ENCODE measurements around the gene KCNJ4.
"Not testable (repeated sequence)": the region's sequence is repeated elsewhere in the genome, so short reads cannot be mapped to it uniquely, and the experiment has no call there.

KCNJ4 gene

DNA sequence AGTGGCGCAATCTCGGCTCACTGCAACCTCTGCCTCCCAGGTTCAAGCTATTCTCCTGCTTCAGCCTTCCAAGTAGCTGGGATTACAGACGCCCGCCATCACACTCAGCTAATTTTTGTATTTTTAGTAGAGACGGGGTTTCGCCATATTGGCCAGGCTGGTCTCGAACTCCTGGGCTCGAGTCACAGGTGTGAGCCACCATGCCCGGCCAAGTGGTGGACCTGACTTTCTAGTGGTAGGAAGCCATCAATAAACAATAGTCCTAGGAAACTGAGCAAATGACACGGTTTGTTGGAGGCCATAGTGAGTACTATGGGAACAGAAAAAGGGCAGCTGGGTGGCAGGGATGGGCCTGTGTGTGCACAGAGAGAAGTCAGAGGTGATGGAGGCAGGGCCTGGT is 15.2 kb upstream of the KCNJ4 start:
- not testable (repeated sequence) for DNase-seq

DNA sequence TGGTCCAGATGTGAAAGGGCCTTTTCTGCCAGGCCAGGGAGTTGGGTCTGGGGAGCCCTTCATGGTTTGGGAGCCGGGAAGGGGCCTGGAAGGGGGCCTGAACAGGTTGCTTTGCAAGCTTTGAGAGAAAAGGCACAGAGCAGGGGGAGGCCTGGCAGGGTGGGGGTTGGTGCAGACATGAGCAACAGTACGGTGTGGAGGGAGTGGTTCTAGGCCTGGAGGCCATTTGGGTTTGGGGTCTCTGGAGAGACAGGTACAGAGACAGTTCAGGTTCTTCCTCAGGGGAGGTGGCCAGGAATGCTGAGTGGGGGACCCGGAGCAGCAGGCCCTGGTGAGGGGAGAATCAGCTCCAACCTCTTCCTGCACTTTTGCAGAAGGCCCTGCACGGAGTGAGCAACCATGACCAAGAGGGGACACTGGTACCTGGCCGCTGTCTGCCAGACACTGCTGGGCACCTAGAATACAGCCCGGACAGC is 14.3 kb upstream of the KCNJ4 start:
- no peak for DNase-seq

DNA sequence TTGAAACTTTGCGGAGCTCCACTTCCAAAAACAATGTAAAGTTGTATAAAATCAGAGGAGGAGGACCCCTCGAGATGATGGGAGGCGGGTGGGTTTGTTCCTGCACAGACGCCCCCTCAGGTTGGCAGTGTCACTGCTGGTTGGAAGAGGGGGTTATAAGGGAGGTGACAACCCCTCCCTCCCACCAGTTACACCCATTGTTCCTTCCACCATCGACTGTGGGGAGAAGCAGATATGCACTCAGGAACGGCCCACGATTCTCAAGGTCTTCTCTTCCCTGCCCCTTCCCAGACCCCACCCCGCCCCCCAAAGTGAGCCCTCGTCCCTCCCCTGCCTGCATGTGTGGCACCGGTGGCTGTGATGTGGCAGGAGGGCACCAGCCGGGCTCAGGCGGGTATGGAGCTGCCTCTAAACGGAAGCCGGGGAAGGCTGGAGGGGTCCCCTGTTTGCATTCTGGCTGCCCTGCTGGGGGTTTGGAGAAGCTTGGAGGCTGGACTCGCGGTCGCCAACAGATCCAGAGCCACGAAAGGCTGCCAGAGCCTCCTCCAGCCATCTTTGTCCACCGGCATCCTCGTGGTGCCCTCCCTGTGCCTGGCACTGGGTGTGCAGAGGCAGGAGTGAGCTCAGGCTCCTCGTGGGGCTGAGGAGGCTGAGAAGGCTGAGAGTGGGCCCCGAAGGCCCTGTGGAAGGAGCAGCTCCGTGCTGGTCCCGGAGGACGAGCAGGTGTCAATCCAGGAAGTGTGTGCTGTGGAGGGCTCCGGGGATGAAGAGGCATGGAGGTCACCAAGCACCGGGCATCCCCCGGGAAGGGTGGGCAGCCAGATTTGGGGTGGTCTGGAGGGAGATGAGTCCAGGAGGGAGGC is 13.7 kb upstream of the KCNJ4 start:
- DNase-seq: no peak

DNA sequence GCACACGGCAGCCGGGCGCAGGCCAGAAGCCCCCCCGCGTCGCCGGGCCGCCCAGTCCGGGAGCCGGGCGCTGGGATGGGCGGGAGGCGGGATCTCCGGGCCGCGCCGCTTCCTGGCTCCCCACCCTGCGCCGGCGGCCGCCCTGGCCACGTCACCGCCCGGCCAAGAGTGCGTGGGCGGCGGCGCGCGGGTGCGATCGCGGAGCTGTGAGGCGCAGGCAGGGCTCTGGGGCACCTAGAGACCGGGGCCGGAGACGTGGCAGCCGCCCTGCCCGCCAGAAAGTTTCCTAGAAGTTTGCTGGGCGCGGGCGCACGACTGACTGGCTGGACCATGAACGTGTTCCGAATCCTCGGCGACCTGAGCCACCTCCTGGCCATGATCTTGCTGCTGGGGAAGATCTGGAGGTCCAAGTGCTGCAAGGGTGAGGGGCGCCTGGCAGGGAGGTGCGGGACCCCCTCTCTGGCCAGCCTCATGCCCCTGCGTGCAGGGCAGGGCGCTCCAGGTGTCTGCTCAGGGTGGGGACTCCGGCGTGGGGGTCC is 13.0 kb upstream of the KCNJ4 start, which contains the start of gene KDELR3:
KDELR3 (plus strand) TSS at position 193 of the 539 bp plus-strand sequence; CDS start at position 331, 138 bp downstream.
- DNase-seq: no peak

DNA sequence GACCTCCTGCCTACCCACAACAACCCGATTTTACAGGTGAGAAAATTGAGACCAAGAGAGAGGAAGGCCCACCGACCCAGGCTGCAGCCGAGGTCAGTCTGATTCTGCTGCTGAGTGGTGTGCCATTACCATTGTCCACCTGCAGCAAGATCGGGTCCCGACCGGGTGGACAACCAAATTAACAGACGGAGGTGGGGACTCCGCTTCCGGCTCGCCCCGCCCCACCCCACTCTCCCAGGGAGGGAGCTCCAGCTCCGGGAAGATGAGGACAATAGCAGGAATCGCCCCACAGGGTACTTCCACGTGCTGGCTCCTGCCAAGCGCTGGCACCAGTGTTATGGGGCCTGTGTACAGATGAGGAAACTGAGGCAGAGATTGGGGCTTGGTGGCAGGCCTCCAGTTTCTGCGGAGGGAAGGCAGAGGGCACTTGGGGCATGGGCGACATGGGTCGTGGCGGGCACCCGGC is 12.5 kb upstream of the KCNJ4 start:
- no peak for DNase-seq

DNA sequence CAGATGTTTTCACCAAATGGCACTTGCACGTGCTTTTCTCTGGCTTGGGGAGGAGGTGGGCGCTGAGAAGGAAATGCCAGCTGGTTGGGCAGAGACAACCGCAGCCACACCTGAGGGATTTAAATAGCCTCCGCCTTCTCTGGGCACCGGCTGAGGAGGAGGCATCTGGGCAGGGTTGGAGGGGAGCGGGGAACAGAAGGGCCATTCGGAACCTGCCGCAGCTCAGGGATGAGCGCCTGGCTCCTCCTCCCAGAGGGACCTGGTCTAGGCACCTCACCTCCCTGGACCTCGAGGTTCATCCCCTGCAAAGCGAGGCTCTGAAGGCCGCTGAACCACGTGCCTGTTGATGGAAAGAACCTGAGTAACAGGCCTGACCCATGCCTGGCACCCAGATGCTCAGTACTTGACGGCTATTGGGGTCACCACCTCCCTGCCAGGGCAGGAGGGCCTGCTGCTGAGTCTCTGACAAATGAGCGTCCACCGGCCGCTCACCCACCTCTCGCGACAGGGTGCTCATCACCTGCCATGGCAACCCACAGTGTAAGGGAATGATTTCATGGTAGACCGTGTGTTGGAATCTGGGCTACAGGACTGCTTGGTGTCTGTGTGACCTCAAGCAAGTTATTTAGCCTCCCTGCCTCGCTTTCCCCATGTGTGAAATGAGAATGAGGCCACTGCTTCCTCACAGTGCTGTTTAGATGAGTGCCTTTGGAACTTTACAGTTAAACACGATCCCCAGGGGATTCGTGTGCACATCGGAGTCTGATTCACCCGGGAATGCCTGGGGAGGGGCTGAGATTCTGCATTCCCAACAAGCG is 10.9 kb upstream of the KCNJ4 start:
- DNase-seq: no peak

DNA sequence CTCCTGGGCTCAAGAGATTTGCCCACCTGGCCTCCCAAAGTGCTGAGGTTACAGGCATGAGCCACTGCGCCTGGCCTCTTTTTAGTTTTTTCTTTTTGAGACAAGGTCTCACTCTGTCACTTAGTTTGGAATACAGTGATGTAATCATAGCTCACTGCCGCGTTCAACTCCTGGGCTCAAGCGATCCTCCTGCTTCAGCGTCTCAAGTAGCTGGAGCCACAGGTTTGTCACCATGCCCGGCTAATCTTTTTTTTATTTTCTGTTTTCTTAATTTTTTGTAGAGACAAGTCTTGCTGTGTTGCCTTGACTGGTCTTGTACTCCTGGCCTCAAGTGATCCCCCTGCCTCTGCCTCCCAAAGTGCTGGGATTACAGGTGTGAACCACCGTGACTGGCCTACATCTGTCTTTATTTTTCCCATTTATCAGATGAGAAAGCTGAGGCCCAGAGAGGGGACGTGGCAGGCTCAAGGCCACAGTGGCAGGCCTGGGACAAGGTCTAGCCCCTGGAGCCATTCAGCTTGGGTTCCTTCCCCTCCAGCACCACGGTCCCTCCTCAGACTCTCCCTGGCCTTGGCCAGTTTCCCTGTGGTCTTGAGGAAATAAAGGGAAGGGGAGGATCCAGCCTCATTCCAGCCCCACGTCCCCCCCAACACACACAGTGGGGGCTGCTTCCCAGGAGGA is 10.1 kb upstream of the KCNJ4 start:
- DNase-seq: no peak

DNA sequence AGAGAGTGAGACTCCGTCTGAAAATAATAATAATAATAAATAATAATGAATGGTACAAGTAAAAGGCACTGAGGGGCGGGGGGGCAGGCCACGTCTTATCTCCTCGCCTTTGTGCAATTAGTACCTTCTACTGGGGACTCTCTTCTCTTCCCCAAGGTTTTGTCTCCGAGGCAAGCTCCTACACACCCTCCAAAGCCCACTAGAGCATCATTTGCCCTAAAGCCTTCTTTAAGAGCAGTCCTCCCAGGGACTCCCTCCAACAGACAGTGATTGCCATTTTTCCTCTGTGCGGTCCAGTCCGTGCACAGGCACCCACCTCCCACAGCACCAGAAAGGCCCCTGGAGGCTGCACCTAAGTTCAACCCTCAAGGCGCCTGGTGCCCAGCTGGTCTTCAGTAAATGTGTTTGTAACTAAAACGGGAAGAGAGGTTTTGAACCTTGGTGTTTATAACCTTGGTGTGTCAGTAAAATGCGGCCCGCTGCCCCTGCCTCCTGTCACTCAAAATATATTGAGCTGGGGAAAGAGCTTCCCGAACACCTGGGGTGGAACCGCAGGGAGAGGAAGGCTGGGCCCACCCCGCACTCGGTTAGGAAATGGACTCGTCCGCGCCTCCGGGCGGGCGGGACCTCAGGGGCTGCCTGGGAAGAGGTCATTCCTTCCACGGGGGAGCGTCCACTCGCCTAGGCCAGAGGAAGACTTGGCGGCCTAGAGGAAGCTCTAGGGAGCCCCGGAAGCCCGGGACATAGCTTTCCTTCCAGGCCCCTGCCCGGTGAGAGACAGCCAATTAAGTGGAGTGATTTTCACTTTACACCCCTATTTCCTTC is 8.2 kb upstream of the KCNJ4 start:
- DNase-seq: no peak

DNA sequence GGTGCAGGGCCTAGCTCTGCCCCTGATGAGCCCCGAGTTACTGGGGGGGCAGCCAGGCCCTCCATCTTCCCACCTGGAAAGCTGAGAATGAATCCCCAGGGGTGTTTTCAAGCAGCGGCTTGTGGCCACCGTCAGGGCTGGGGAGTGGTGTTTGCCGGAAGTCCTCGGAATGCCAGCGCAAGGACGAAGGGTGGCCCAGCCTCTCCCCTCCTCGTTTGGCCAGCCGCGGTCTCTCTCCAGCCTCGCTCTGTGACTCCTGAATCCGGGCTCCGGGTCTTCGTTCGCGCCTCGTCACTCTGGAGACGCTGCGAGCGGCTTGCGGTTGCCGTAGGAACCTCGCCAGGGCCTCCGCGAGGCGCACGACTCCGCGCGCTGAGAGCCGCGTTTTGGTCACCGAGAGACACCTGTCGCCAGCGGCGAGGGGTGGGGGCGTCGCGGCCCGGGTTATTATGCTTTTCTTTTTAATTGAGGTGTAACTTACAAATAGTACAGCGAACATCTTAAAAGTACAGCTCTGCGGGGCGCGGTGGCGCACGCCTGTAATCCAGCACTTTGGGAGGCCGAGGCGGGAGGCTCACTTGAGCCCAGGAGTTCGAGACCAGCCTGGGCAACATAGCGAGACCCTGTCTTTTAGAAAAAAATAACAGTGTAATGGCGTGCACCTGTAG is 6.5 kb upstream of the KCNJ4 start:
- DNase-seq: peak; percentile 79 to 86

DNA sequence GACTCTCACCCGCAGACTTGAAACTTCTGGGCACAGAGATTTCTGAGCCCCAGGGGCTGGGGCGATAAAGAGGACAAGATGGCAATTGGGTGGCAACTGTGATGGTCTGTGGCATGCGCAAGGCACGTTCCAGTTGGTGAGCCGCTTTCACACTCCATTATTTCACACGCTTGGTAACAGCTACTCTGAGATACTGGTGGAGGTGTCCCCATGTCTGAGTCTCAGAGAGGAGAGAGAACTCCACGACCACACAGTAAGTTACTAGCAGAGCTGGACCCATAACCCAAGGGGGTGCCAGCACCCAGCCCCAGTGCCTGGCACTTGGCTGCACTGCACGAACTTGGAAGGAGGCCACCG is 6.0 kb upstream of the KCNJ4 start:
- no peak for DNase-seq

DNA sequence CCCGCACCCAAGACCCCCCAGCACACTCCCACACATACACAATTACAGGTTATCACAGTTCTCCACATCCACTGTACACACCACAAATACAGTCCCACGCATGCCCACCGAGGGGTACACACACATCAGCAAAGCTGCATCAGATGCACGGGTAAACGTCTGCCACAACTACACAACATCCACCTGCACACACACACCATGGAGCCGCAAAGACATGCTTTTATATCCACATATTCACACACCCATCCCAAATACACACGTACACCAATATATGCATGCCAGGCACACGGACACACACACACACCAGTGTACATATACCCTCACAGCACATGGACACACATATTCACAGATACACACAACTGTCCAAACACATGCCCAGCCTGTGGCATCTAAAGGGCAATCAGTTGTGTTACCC is 5.4 kb upstream of the KCNJ4 start:
- no peak for DNase-seq

DNA sequence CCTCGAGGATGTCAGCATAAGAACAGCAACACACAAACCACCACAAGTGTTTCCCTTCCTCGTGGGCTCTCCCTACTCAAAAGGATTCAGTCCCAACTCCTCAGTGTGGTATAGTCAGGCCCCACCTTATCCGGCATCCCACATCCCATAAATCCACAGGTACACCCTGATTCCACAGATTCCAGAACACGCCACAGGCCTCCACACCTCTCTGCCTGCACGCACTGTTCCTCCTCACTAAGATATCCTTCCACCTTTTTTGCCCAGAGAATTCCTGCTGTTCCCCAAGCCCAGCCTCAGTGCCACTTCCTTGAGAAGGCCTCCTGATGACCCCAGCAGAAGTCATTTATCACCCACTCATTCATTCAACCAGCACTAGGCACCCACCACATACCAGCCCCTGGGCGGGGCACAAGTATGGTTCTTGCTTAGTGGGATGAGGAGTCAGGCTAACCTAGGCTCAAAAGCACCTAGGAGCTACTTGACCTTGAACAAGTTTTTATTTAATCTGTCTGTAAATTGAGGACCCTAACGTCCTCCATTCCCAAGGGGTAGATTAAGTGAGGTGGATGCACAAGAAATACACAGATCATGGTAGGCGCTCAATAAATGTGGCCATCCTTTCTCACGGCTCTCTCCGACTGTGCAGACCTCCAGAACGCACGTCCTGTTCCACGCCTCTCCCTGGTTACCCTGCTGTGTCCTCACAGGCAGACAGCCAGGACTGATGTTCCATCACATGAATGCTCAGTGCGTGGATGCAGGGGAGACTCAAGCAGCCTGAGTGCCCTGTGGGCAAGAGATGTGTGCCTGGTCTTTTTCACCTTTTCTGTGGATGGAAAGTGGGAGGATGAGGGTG is 2.1 kb upstream of the KCNJ4 start:
- DNase-seq: no peak

DNA sequence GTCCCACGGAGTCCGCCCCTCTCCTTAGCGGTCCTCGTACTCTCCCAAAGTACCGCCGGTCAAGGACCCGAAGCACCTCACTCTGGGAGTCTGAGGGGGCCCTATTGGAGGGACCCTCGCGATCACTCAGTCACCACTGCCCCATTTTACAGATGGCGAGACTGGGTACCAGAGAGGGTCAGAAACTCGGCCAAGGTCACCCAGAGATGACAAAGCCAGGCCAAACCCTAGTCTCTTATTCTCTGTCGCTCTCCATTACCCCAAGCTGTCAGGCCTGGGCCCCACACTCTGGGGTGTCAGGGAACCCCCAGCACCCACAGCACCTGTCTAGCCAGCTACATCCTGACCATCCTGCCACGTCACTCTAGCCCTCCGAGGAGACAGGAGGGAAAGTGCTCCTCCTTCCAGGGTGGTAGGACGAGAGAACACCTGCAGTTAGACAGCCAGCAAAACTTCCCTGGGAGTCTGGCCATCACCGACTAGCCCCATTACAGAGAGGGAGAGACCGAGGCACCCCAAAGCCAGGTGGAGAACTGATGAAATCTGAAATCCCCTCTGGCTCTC is 1.4 kb upstream of the KCNJ4 start:
- DNase-seq: no peak

DNA sequence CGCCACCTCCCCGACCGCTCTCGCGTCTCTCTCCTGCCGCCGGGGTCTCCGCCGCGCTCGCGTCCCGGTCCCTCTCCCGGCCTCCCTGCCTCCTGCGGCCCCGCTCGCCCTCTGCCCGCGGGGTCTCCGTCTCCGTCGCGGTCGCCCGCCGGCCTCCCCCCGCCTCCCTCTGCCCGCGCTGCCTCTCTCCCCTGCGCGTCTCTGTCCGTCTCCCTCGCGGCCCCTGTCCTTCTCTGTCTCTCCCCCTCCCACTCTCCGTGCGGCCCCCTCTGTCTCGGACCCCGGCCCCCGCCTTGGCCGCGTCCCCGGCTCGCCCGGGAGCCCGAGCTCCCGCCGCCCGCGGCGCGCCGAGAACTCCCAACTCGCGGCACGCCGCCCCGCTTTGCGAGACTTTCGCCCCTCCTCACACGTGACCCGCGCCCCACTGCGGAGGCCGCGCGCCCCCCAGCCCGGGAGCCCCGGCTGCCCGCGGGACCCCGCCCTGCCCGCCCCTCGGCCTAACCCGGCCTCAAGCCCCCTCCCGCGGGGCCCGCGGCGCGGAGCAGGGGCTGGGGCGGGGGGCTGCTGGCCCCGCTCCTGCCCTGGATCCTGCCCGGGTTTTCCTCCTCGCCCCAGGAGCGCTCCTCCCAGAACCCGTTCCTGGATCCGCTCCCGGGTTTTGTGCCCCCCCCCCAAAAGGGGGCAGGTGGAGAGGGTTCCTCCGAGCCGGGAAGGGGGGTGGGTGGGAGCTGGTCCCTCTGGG is 702 bp upstream of the KCNJ4 start:
- peak in 1 of 2 experiments; percentile 4 for DNase-seq

DNA sequence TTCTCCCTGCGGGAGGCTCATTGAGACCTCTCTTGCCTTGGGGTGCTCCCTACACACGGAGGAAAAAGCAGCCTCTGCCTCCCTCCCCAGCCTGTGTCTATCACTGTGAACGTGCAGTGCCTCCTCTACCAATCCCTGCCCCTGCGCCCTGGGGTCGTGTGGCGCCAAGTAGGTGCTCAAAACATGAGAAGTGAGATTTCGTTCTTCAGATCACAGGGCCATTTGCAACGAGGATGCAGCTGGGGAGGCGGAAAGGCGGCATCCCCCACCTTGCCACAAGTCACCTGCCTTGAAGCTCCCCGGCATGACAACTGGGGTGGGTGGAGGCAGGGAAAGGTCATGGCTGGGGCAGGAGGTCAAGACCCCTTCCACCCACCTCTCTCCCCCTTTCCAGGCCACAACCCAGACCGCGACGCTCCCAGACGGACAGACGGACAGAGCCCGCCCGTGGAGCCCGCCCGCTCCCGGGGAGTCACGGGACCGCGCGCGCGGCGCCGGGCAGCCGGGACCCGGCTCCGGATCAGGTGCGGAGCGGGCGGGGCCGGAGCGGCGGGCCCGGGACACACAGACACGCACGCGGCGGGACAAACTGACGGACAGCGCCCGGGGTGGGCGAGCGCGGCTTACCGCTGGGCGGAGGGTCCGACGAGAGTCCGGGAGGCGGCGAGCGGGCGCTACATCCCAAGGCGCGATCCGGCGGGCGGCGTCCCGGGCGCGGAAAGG is 485 bp downstream of the KCNJ4 start:
- no peak for DNase-seq

DNA sequence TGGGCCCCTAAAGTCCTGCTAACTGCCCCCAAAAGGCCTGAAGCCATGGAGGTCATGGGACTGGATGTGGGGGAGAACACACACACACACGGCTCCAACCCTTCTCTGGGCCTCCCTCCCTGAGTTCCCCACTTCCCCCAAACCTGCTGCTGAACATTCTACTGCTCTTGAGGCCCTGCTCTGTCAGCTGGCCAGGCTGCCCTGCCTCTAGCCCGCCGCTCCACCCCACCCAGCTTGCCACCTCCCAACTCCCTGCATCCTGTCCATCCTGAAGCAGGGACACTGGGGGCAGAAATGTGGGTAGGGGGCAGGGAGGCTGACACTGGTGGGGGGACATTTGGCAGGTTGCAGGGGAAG is 1.0 kb downstream of the KCNJ4 start:
- no peak for DNase-seq

DNA sequence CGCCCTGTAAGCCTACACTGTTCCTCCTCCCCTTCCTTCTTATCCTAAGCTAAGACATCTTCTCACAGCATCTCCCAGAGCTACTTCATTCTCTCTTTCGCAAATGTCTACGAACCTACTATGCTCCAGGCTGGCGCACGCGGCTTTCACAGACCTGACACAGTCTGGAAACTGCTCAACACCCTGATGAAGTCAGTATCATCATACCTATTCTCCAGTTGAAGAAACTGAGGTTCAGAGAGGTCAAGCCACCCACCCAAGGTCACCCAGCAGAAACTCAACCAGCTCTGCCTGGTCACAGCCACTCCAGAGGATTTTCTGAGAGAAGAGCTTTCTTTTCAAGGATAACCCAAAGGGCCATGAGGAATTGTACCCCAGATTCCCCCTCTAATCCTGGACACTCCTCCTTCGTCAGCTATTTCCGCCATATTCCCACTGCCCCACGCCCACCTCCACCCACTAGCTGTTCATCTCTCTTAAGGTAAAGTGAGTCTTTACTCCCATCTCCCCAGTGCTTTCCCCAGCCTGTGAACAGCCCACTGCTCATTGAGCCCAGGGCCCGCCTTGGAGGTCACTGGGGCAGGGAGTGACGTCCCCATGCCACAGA is 1.8 kb downstream of the KCNJ4 start:
- no peak for DNase-seq

DNA sequence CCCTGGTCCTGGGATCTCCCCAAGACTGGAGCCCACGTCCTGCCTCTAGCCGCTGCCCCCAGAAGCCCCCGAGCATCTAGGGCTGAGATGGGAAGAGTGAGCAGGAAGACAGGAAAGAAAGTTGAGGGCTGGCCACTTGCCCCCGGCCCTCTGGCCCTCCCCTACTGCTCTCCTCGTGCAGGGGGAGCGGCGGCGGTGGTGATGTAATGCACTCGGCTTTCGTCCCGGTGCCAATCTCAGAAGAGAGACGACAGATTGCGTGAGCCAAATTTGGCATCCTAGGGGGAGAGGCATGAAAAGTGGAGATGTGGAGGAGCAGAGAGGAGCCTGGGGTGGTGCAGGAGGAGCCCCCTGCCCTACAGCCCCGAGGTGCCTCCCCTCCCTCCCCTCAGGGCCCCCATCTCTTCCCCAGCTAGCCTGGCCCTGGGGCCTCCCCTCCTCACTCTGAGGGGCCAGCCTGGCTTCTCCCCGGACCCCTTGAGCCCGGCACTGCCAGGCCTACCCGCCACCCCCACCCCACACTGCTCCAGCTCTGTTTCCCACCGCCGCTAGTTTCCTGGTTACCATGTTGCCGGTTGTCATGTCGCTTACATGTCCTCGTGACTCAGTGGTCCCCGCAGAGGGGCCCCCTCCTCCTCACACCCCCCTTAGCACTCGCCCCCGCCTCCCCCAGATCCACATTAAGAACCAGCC is 2.5 kb downstream of the KCNJ4 start:
- DNase-seq: no peak
